ENCODE results near the gene LRMDA.

DNA sequence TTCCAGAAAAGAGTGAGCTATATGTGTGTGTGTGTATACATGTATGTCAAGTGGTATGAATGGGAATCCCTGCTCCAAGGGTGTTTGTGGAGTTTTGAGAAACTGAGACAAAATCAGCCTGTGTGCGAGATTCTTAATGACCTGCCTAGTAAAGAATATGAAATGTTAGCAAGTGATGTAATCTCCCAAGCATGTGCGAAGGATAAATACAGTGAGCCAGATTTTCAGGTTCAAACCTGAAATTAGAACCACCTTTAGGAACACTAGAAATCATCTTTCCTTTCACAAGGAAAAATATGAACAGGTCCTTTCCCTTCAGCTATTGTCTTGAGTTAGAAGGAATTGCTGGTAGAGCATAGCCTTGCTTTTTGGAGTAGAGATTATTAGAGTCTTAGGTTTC, 457.6 kb downstream of the LRMDA start:
- TF ChIP-seq POLR2A (IDR thresholded peaks at IDR 0.05; ENCODE audit: low read depth, low read length): no peak
- no peak for TF ChIP-seq MXI1 (IDR thresholded peaks at IDR 0.05; ENCODE audit: borderline replicate concordance, low read depth, low read length)
- TF ChIP-seq, protein P1, sequence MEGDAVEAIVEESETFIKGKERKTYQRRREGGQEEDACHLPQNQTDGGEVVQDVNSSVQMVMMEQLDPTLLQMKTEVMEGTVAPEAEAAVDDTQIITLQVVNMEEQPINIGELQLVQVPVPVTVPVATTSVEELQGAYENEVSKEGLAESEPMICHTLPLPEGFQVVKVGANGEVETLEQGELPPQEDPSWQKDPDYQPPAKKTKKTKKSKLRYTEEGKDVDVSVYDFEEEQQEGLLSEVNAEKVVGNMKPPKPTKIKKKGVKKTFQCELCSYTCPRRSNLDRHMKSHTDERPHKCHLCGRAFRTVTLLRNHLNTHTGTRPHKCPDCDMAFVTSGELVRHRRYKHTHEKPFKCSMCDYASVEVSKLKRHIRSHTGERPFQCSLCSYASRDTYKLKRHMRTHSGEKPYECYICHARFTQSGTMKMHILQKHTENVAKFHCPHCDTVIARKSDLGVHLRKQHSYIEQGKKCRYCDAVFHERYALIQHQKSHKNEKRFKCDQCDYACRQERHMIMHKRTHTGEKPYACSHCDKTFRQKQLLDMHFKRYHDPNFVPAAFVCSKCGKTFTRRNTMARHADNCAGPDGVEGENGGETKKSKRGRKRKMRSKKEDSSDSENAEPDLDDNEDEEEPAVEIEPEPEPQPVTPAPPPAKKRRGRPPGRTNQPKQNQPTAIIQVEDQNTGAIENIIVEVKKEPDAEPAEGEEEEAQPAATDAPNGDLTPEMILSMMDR (conservative IDR thresholded peaks at IDR 0.05; ENCODE audit: low read depth, low read length): no peak
- no peak for TF ChIP-seq SMC3 (IDR thresholded peaks at IDR 0.05; ENCODE audit: low read depth, low read length)
- TF ChIP-seq, protein P2, sequence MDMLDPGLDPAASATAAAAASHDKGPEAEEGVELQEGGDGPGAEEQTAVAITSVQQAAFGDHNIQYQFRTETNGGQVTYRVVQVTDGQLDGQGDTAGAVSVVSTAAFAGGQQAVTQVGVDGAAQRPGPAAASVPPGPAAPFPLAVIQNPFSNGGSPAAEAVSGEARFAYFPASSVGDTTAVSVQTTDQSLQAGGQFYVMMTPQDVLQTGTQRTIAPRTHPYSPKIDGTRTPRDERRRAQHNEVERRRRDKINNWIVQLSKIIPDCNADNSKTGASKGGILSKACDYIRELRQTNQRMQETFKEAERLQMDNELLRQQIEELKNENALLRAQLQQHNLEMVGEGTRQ (IDR thresholded peaks at IDR 0.05; ENCODE audit: low read depth, low read length): no peak
- no peak for TF ChIP-seq MAZ (IDR thresholded peaks at IDR 0.05; ENCODE audit: borderline replicate concordance, low read depth, low read length)
- TF ChIP-seq RCOR1 (IDR thresholded peaks at IDR 0.05; ENCODE audit: insufficient replicate concordance, low read length): no peak
- TF ChIP-seq MAFK (IDR thresholded peaks at IDR 0.05; ENCODE audit: low read depth, low read length): no peak
- TF ChIP-seq CEBPB (IDR thresholded peaks at IDR 0.05; ENCODE audit: low read depth, low read length): no peak

Measured in IMR-90 (cell line).